Uterus (tissue), 4 donors: ENCODE data around the gene UBALD2. TPM values are rescaled to one million over a fixed set of nuclear protein-coding genes. Genes with fewer than 3 reads are reported as not detected.
"Not testable (repeated sequence)": the region's sequence is repeated elsewhere in the genome, so short reads cannot be mapped to it uniquely, and the experiment has no call there.

ENCODE experiments used
- DNase-seq, 2 donors: peaks; one replicate each; pipeline ENCODE4 v3.0.0-alpha.2; 2019 to 2020
- H3K27ac ChIP-seq, 2 donors: fragments of 200-600 bp; sonication (generic); 1 replicate in 1 of 2; 2 replicates in 1 of 2; pipeline ENCODE4 v1.5.1; 2016 to 2018
- H3K27me3 ChIP-seq, 2 donors: fragments of 200-600 bp; sonication (generic); one replicate each; pipeline ENCODE4 v1.5.1; 2018 to 2019; ENCODE audit warnings: control low read depth in 1 of 2
- H3K36me3 ChIP-seq, 2 donors: fragments of 200-600 bp; sonication (generic); one replicate each; pipeline ENCODE4 v1.5.1; 2019; ENCODE audit warnings: control low read depth in 1 of 2
- H3K4me1 ChIP-seq, 2 donors: fragments of 200-600 bp; sonication (generic); one replicate each; pipeline ENCODE4 v1.5.1; 2018 to 2019; ENCODE audit warnings: control low read depth in 1 of 2
- H3K4me3 ChIP-seq, 2 donors: fragments of 200-600 bp; sonication (generic); 1 replicate in 1 of 2; 2 replicates in 1 of 2; pipeline ENCODE4 v1.5.1; 2018 to 2019; ENCODE audit warnings: mild to moderate bottlenecking in 1 of 2
- H3K9me3 ChIP-seq, 2 donors: fragments of 200-600 bp; sonication (generic); one replicate each; pipeline ENCODE4 v1.5.1; 2019; ENCODE audit warnings: control low read depth in 1 of 2
- POLR2A ChIP-seq, 2 donors: fragments of 450-650 bp; IDR thresholded peaks; one replicate each; pipeline ENCODE4 v1.6.1; 2016; ENCODE audit warnings: antibody characterized with exemption in 2 of 2, mild to moderate bottlenecking in 1 of 2, moderate library complexity in 1 of 2
- intact Hi-C: fragments of 100-400 bp; cut with DNase I; formaldehyde crosslinking; loops from one replicate; pipeline ENCODE4 v1.15.1; 2023; ENCODE audit warnings: low total_unique reads
- total RNA-seq, 4 donors: library from RNA; depleted of rRNA in 3 of 4; stranded (reverse); fragments of >200 nt in 3 of 4; gene quantifications; one replicate each; pipeline versions ENCODE4 v1.1.0 to v1.2.4, GENCODE V29; 2014 to 2023
- TF ChIP-seq, protein P1 (sequence below), 4 experiments: fragments of 200-600 bp in 2 of 4; fragments of 450-650 bp in 2 of 4; sonication (generic) in 2 of 4; IDR thresholded peaks; one replicate each; pipeline ENCODE4 v1.5.1; 2016 to 2019; ENCODE audit warnings: antibody characterized with exemption in 4 of 4, mild to moderate bottlenecking in 2 of 4, moderate library complexity in 1 of 4
- donor health status: DM: yes; HTN: yes; CAD: no.

UBALD2 gene
- total RNA-seq, 4 donors from 2014 or later = 2.0 to 17.4 (median 9.2) TPM

DNA sequence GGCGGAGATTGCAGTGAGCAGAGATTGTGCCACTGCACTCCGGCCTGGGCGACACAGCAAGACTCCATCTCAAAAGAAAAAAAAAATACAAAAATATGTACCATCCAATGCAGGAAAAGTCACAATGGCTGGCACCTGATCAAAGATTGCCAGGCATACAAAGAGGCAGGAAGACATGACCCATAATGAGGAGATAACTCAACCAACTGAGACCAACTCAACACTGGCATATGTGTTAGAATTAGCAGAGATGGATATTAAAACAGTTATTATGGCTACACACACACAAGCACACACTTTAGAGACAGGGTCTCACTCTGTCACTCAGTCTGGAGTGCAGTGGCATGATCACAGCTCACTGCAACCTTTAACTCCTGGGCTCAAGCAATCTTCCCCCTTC lies 32.3 kb downstream of the UBALD2 start:
- Histone ChIP-seq H3K27ac (no peak overlapping the region), H3K9me3 (no peaks in the 10 kb centered on the region), H3K4me3 (no peak overlapping the region), H3K36me3 (no peaks in the 10 kb centered on the region), H3K27me3 (no peaks in the 10 kb centered on the region), H3K4me1 (no peaks in the 10 kb centered on the region)
- intact Hi-C loops = no loop called here
- no peak for DNase-seq
- TF ChIP-seq, protein P1, sequence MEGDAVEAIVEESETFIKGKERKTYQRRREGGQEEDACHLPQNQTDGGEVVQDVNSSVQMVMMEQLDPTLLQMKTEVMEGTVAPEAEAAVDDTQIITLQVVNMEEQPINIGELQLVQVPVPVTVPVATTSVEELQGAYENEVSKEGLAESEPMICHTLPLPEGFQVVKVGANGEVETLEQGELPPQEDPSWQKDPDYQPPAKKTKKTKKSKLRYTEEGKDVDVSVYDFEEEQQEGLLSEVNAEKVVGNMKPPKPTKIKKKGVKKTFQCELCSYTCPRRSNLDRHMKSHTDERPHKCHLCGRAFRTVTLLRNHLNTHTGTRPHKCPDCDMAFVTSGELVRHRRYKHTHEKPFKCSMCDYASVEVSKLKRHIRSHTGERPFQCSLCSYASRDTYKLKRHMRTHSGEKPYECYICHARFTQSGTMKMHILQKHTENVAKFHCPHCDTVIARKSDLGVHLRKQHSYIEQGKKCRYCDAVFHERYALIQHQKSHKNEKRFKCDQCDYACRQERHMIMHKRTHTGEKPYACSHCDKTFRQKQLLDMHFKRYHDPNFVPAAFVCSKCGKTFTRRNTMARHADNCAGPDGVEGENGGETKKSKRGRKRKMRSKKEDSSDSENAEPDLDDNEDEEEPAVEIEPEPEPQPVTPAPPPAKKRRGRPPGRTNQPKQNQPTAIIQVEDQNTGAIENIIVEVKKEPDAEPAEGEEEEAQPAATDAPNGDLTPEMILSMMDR (IDR thresholded peaks at IDR 0.05) = no peak
- TF ChIP-seq POLR2A (IDR thresholded peaks at IDR 0.05) = no peak

DNA sequence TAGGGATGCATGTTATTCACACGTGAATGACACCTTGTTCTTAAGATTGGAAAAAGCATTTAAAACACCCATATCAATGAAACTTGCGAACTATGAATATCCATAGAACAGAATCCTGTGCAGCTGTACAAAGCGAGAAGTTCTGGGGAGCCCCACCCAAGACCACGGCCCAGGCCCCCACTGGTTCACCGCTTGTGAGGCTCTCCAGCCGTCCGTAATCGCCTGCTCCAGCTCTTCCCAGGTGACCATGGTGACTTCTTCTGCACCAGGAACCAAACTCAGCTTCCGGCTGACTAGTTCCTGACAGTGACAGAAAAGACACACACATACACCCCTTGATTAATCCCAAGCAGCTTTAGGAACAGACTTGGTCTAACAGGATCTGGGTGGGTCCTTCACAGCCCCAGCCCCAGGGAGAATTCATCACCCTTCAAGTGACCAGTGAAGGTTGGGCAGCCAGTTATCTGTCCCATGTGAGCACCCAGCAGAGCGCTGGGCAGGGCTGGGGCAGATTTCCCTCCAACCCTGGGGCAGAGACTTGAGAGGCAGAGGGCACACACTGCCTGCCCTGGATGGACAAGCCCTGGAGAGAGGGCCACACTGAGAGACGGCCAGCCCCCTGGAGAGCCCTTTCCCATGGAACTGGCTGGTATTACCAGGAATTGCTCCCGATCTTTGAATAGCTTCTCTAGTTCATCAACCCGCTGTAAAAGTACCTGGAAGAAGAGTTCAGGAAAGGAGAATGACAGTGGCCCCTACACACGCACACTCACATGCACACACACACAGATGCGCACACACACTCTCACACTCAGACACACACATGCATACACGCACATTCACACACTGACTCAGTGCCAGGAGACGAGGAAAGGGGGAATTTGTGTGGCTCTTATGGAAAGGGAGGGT lies 39.3 kb downstream of the UBALD2 start:
- intact Hi-C loops = loop anchor here (5.0 kb wide), 1 partner anchor 93 kb away; no protein-coding TSS in a partner anchor
- no peak for TF ChIP-seq POLR2A (IDR thresholded peaks at IDR 0.05)
- TF ChIP-seq, protein P1 (IDR thresholded peaks at IDR 0.05) = no peak
- Histone ChIP-seq H3K36me3 (no peaks in the 10 kb centered on the region), H3K4me1 (no peaks in the 10 kb centered on the region), H3K4me3 (no peak overlapping the region), H3K27me3 (no peaks in the 10 kb centered on the region), H3K27ac (no peak overlapping the region), H3K9me3 (no peaks in the 10 kb centered on the region)
- DNase-seq = no peak

DNA sequence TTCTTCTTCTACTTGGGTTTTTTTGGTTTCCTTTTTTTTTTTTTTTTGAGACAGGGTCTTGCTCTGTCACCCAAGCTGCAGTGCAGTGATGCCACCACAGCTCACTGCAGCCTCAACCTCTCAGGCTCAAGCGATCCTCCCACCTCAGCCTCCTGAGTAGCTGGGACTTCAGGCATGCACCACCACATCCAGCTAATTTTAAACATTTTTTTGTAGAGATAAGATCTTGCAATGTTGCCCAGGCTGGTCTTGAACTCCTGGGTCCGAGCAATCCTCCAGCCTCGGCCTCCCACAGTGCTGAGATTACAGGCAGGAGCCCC lies 39.9 kb downstream of the UBALD2 start:
- DNase-seq, H3K27ac ChIP-seq, H3K36me3 ChIP-seq, intact Hi-C loops, H3K27me3 ChIP-seq, H3K9me3 ChIP-seq, H3K4me1 ChIP-seq, H3K4me3 ChIP-seq: not testable (repeated sequence)

DNA sequence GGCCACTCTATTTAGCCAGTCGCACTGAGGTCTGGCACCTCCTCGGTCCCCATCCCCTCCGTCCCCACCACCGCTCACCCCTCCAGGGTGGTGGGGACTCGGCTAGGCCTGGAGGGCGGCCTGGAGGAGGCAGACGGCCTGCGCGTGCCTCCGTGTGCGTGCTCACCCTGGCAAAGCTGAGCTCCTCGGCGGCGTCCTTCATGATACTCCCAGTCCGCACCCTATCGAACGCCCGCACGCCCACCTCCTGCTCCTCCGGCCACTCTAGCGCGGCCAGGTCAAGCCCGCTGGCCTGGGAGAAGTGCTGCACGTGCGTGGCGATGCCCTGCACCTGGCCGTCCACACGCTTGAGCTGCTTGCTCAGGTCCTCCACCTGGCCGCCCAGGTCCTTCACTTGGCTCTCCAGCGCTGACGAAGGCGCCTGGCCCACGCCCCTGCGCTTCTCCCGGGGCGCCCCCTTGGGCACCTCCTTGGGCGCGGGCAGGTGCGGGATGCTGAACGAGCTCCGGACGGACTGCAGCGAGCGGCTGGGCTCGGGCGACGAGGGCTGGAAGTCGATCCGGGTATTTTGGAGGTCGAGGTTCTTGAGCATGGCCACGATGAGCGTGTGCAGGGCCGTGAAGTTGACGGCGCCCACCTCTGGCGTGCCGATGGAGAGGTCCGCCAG lies 42.3 kb downstream of the UBALD2 start:
- Histone ChIP-seq H3K27ac (no peak overlapping the region), H3K9me3 (no peaks in the 10 kb centered on the region), H3K4me1 (no peaks in the 10 kb centered on the region), H3K4me3 (no peak overlapping the region), H3K27me3 (no peaks in the 10 kb centered on the region), H3K36me3 (no peaks in the 10 kb centered on the region)
- TF ChIP-seq, protein P1 (IDR thresholded peaks at IDR 0.05) = no peak
- no peak for TF ChIP-seq POLR2A (IDR thresholded peaks at IDR 0.05)
- no peak for DNase-seq
- intact Hi-C loops = no loop called here

DNA sequence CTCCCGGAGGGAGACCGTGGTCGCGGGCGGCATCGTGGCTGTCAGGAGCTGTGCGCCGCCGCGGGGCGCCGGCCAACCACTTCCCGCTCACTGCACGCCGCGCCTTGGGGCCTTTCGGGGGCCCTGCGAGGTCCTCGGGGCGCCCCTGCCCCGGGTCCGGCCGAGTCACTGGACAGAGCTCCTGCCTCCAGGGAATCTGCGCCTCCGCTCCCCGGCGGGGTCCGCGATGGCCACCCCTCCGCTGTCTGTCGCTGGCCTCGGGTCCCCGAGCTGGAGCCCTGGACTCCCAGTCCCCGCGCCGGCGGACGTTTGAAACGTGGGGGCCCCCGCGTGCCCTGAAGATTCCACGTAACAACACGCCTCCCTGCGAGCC lies 42.8 kb downstream of the UBALD2 start, which contains the start of gene QRICH2:
Gene QRICH2, minus strand, starts transcription at position 311 of the 373 bp plus-strand sequence. Its CDS starts 278 bp downstream, at position 33.
- H3K36me3 ChIP-seq = no peaks in the 10 kb centered on the region

More for the DNA sequence above, 42.8 kb downstream of the UBALD2 start, which contains the start of gene QRICH2:
- TF ChIP-seq, protein P1 (IDR thresholded peaks at IDR 0.05) = no peak
- TF ChIP-seq POLR2A (IDR thresholded peaks at IDR 0.05) = no peak
- no peak for DNase-seq
- Histone ChIP-seq H3K27ac (no peak within 1 kb of the TSS), H3K4me1 (no peaks in the 10 kb centered on the region), H3K9me3 (no peaks in the 10 kb centered on the region), H3K27me3 (no peaks in the 10 kb centered on the region), H3K4me3 (no peak within 1 kb of the TSS)
- intact Hi-C loops = no loop called here
